GM20000 (cell line): Measurements from ENCODE around the gene PER2.
"Not testable (repeated sequence)": the region's sequence is repeated elsewhere in the genome, so short reads cannot be mapped to it uniquely, and the experiment has no call there.

Experiments
- DNase-seq: peaks from one replicate; pipeline ENCODE4 v3.0.0; 2012; ENCODE audit warnings: low spot score
- CTCF ChIP-seq: IDR thresholded peaks from 2 replicates; pipeline ENCODE4 v1.5.1; 2012; ENCODE audit warnings: mild to moderate bottlenecking, control low read depth; ENCODE audit errors: extremely low read depth, missing control alignments

PER2 gene

GRCh38 chr2:238331916-238332315 lies 43.5 kb upstream of the PER2 start:
- TF ChIP-seq CTCF, result no peak
- DNase-seq, result no peak

GRCh38 chr2:238330391-238330790 lies 42.0 kb upstream of the PER2 start:
- no peak for DNase-seq
- no peak for TF ChIP-seq CTCF

GRCh38 chr2:238327751-238328150 lies 39.3 kb upstream of the PER2 start:
- no peak for DNase-seq
- TF ChIP-seq CTCF, result no peak

GRCh38 chr2:238326801-238327365 lies 38.5 kb upstream of the PER2 start:
- TF ChIP-seq CTCF, result no peak
- DNase-seq, result no peak

- DNase-seq, result no peak
- TF ChIP-seq CTCF, result no peak
Observed at GRCh38 chr2:238325694-238326093, 37.3 kb upstream of the PER2 start.

GRCh38 chr2:238324248-238324647 lies 35.8 kb upstream of the PER2 start:
- DNase-seq, result not testable (repeated sequence)

- no peak for TF ChIP-seq CTCF
- no peak for DNase-seq
Observed at GRCh38 chr2:238322001-238322411, 33.6 kb upstream of the PER2 start.

- no peak for TF ChIP-seq CTCF
- no peak for DNase-seq
Observed at GRCh38 chr2:238321467-238321866, 33.1 kb upstream of the PER2 start.
